Liver (tissue), 4 donors: ENCODE results near the gene ITGB2. TPM values are rescaled to one million over a fixed set of nuclear protein-coding genes. Genes with fewer than 3 reads are reported as not detected.

Source experiments
- polyA plus RNA-seq, 2 donors: library from polyadenylated mRNA; stranded (reverse) in 1 of 2; unstranded in 1 of 2; fragments of 200-250 nt in 1 of 2; fragments of >200 nt in 1 of 2; fragmentation: Nextera tagmentation in 1 of 2; extraction: Ambion mirVana in 1 of 2; gene quantifications; one replicate each; pipeline versions ENCODE4 v1.2.1 to v1.2.3, GENCODE V29; 2013 to 2015
- total RNA-seq, 2 donors: library from RNA; depleted of rRNA; stranded (reverse); fragments of >200 nt; gene quantifications; one replicate each; pipeline ENCODE4 v1.2.3, GENCODE V29; 2014
- donor health status: healthy.
- donor health status: healthy.
- donor health status: healthy.

The ITGB2 gene
- total and polyA plus RNA-seq, 4 donors: 9.6 to 50.6 (median 28.7) TPM

Other genes starting within 250 kb of the ITGB2 start
- not detected for gene KRTAP12-1, start 238.7 kb downstream of the ITGB2 start, total RNA-seq
- gene KRTAP12-1, start 238.7 kb downstream of the ITGB2 start, polyA plus RNA-seq: not detected
- gene KRTAP10-12, start 223.7 kb downstream of the ITGB2 start, total RNA-seq: not detected
- not detected for gene KRTAP10-12, start 223.7 kb downstream of the ITGB2 start, polyA plus RNA-seq
- under 1 TPM in 1 of 2 donors, not detected in 1; under 0.01 TPM for gene TSPEAR, start 209.3 kb downstream of the ITGB2 start, total RNA-seq
- under 1 TPM; 0.01 to 0.14 TPM for gene TSPEAR, start 209.3 kb downstream of the ITGB2 start, polyA plus RNA-seq
- 10 to 100 TPM; 35.1 to 83.5 TPM for gene UBE2G2, start 119.1 kb downstream of the ITGB2 start, total RNA-seq
- 10 to 100 TPM; 27.4 to 46.6 TPM for gene UBE2G2, start 119.1 kb downstream of the ITGB2 start, polyA plus RNA-seq
- 10 to 100 TPM; 35.1 to 39.9 TPM for gene SUMO3, start 102.8 kb downstream of the ITGB2 start, total RNA-seq
- gene SUMO3, start 102.8 kb downstream of the ITGB2 start, polyA plus RNA-seq: 10 to 100 TPM; 41.4 to 51.0 TPM
- 10 to 100 TPM; 86.8 to 94.0 TPM for gene PTTG1IP, start 47.2 kb downstream of the ITGB2 start, total RNA-seq
- 10 to 100 TPM; 62.0 to 72.8 TPM for gene PTTG1IP, start 47.2 kb downstream of the ITGB2 start, polyA plus RNA-seq
- 1 to 10 TPM; 7.5 to 7.7 TPM for gene SLX9, start 19.1 kb upstream of the ITGB2 start, total RNA-seq
- 10 to 100 TPM; 16.6 to 20.3 TPM for gene SLX9, start 19.1 kb upstream of the ITGB2 start, polyA plus RNA-seq
- gene ADARB1, start 153.7 kb upstream of the ITGB2 start, total RNA-seq: 1 to 10 TPM; 3.1 to 7.8 TPM
- 1 to 10 TPM; 1.6 to 2.6 TPM for gene ADARB1, start 153.7 kb upstream of the ITGB2 start, polyA plus RNA-seq